H1 (cell line): ENCODE data around the gene IGSF9. TPM values are rescaled to one million over a fixed set of nuclear protein-coding genes. Genes with fewer than 3 reads are reported as not detected.

ENCODE experiments used
- polyA plus RNA-seq, 7 experiments: library from polyadenylated mRNA; depleted of rRNA in 3 of 7; stranded (reverse) in 5 of 7; unstranded in 2 of 7; fragments of >200 nt in 5 of 7; fragments of 200-250 nt in 2 of 7; gene quantifications; 1 replicate in 5 of 7; 2 replicates in 1 of 7; 4 replicates in 1 of 7; pipeline versions ENCODE4 v1.2.1 to v1.2.3, GENCODE V29; 2011 to 2013; ENCODE audit warnings: missing spikeins in 2 of 7, mixed read lengths in 2 of 7
- total RNA-seq: library from RNA; stranded (reverse); fragmentation: NEBNext Ultra II Directional; extraction: Animal tissue kit (Norgen Biotek cat#: 25700); gene quantifications from 2 replicates; pipeline ENCODE4 v1.2.1, GENCODE V29; 2021
- TF ChIP-seq, protein P1 (sequence below): fragments of 300-600 bp; sonication (generic); IDR thresholded peaks from 2 replicates; pipeline ENCODE4 v1.7.1; 2012; ENCODE audit warnings: low read length, moderate library complexity, mild to moderate bottlenecking, inconsistent platforms; ENCODE audit not compliant: insufficient replicate concordance

Gene IGSF9
- total and polyA plus RNA-seq, 2 of the 8 experiments (the other 6 are each of a cell fraction or from before 2014, with no cell fraction given) = 10.9 to 28.1 TPM

DNA sequence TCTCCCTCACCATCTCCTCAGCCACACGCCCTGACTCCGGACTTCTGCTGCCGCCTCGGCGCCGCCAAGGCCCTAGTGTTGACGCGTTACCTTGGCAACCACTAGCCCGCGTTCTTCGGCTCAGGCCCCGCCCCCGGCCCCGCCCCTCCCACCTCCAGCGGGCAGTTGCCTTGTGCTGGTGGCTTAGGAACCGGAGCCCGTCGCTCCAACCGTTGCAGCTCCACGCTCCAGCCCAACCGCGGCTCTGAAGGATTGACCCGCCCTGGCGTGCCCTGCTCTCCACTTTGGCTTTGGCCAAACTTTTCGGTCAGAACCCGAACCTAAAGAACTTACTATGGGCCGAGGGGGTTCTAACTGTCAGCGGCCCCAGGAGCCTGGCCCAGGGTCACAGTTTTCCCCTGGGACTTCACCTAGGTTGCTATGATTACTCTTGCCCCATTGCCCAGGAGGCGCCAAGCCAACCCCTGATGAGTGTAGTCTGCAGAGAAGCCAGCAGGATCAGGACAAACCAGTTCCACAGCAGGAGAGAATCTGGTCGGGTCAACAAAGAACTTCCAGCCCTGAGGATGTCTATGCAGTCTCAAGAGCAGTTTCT, 45.2 kb downstream of the IGSF9 start, which contains the start of gene CFAP45 (continued):
- TF ChIP-seq, protein P1, sequence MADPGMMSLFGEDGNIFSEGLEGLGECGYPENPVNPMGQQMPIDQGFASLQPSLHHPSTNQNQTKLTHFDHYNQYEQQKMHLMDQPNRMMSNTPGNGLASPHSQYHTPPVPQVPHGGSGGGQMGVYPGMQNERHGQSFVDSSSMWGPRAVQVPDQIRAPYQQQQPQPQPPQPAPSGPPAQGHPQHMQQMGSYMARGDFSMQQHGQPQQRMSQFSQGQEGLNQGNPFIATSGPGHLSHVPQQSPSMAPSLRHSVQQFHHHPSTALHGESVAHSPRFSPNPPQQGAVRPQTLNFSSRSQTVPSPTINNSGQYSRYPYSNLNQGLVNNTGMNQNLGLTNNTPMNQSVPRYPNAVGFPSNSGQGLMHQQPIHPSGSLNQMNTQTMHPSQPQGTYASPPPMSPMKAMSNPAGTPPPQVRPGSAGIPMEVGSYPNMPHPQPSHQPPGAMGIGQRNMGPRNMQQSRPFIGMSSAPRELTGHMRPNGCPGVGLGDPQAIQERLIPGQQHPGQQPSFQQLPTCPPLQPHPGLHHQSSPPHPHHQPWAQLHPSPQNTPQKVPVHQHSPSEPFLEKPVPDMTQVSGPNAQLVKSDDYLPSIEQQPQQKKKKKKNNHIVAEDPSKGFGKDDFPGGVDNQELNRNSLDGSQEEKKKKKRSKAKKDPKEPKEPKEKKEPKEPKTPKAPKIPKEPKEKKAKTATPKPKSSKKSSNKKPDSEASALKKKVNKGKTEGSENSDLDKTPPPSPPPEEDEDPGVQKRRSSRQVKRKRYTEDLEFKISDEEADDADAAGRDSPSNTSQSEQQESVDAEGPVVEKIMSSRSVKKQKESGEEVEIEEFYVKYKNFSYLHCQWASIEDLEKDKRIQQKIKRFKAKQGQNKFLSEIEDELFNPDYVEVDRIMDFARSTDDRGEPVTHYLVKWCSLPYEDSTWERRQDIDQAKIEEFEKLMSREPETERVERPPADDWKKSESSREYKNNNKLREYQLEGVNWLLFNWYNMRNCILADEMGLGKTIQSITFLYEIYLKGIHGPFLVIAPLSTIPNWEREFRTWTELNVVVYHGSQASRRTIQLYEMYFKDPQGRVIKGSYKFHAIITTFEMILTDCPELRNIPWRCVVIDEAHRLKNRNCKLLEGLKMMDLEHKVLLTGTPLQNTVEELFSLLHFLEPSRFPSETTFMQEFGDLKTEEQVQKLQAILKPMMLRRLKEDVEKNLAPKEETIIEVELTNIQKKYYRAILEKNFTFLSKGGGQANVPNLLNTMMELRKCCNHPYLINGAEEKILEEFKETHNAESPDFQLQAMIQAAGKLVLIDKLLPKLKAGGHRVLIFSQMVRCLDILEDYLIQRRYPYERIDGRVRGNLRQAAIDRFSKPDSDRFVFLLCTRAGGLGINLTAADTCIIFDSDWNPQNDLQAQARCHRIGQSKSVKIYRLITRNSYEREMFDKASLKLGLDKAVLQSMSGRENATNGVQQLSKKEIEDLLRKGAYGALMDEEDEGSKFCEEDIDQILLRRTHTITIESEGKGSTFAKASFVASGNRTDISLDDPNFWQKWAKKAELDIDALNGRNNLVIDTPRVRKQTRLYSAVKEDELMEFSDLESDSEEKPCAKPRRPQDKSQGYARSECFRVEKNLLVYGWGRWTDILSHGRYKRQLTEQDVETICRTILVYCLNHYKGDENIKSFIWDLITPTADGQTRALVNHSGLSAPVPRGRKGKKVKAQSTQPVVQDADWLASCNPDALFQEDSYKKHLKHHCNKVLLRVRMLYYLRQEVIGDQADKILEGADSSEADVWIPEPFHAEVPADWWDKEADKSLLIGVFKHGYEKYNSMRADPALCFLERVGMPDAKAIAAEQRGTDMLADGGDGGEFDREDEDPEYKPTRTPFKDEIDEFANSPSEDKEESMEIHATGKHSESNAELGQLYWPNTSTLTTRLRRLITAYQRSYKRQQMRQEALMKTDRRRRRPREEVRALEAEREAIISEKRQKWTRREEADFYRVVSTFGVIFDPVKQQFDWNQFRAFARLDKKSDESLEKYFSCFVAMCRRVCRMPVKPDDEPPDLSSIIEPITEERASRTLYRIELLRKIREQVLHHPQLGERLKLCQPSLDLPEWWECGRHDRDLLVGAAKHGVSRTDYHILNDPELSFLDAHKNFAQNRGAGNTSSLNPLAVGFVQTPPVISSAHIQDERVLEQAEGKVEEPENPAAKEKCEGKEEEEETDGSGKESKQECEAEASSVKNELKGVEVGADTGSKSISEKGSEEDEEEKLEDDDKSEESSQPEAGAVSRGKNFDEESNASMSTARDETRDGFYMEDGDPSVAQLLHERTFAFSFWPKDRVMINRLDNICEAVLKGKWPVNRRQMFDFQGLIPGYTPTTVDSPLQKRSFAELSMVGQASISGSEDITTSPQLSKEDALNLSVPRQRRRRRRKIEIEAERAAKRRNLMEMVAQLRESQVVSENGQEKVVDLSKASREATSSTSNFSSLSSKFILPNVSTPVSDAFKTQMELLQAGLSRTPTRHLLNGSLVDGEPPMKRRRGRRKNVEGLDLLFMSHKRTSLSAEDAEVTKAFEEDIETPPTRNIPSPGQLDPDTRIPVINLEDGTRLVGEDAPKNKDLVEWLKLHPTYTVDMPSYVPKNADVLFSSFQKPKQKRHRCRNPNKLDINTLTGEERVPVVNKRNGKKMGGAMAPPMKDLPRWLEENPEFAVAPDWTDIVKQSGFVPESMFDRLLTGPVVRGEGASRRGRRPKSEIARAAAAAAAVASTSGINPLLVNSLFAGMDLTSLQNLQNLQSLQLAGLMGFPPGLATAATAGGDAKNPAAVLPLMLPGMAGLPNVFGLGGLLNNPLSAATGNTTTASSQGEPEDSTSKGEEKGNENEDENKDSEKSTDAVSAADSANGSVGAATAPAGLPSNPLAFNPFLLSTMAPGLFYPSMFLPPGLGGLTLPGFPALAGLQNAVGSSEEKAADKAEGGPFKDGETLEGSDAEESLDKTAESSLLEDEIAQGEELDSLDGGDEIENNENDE = no peak
